Esophagus muscularis mucosa (tissue), 4 donors: ENCODE measurements around the gene FRY. TPM values are rescaled to one million over a fixed set of nuclear protein-coding genes. Genes with fewer than 3 reads are reported as not detected.

Source experiments
- DNase-seq: peaks from one replicate; pipeline ENCODE4 v3.0.0-alpha.2; 2017; ENCODE audit errors: extremely low spot score
- H3K27ac ChIP-seq, 4 donors: fragments of 200-600 bp; sonication (generic); replicated peaks in 1 of 4; 1 replicate in 3 of 4; 2 replicates in 1 of 4; pipeline ENCODE4 v1.5.1; 2016 to 2019; ENCODE audit warnings: mild to moderate bottlenecking in 1 of 4
- H3K27me3 ChIP-seq, 4 donors: fragments of 200-600 bp; sonication (generic); one replicate each; pipeline versions ENCODE4 v1.5.1 to v1.6.0; 2016 to 2019
- H3K36me3 ChIP-seq, 4 donors: fragments of 200-600 bp; sonication (generic); one replicate each; pipeline ENCODE4 v1.5.1; 2016 to 2019
- H3K4me1 ChIP-seq, 4 donors: fragments of 200-600 bp; sonication (generic); one replicate each; pipeline ENCODE4 v1.5.1; 2016 to 2019
- H3K4me3 ChIP-seq, 4 donors: fragments of 200-600 bp; sonication (generic); 1 replicate in 2 of 4; 2 replicates in 2 of 4; pipeline ENCODE4 v1.5.1; 2016 to 2019; ENCODE audit warnings: mild to moderate bottlenecking in 4 of 4, moderate library complexity in 1 of 4
- H3K9me3 ChIP-seq, 4 donors: fragments of 200-600 bp; sonication (generic); 1 replicate in 3 of 4; 2 replicates in 1 of 4; pipeline ENCODE4 v1.5.1; 2016 to 2019
- EP300 ChIP-seq: sonication (generic); formaldehyde crosslinking; IDR thresholded peaks from one replicate; pipeline ENCODE4 v1.6.1; 2017; ENCODE audit warnings: antibody characterized with exemption
- POLR2A ChIP-seq: fragments of 450-650 bp; IDR thresholded peaks from one replicate; pipeline ENCODE4 v1.6.1; 2017; ENCODE audit warnings: antibody characterized with exemption, moderate library complexity, mild to moderate bottlenecking, low read depth
- POLR2AphosphoS5 ChIP-seq, 2 donors: sonication (generic); formaldehyde crosslinking; IDR thresholded peaks; one replicate each; pipeline ENCODE4 v1.6.1; 2017; ENCODE audit warnings: antibody characterized with exemption in 2 of 2
- WGBS: methylation state at CpG from one replicate; pipeline ENCODE4 v1.1.5; 2018; 5-methylcytosine and 5-hydroxymethylcytosine counted together
- intact Hi-C: fragments of 100-400 bp; cut with DNase I; formaldehyde crosslinking; loops from one replicate; pipeline ENCODE4 v1.15.1; 2023
- total RNA-seq, 4 donors: library from RNA; depleted of rRNA; stranded (reverse); fragments of >200 nt; gene quantifications; one replicate each; pipeline versions ENCODE4 v1.1.0 to v1.2.1, GENCODE V29; 2016
- TF ChIP-seq, protein P1 (sequence below), 3 experiments: fragments of 200-600 bp in 2 of 3; fragments of 450-650 bp in 1 of 3; sonication (generic) in 2 of 3; IDR thresholded peaks; one replicate each; pipeline ENCODE4 v1.5.1; 2017 to 2019; ENCODE audit warnings: antibody characterized with exemption in 3 of 3, mild to moderate bottlenecking in 2 of 3, moderate library complexity in 1 of 3

Gene FRY
- total RNA-seq, 4 donors from 2014 or later, result 104 to 276 (median 135) TPM

GRCh38 chr13:32007494-32007893 is 24.1 kb upstream of the FRY start:
- no peaks in the 10 kb centered on the region for H3K36me3 ChIP-seq

GRCh38 chr13:32008518-32009175 is 22.9 kb upstream of the FRY start:
- Histone ChIP-seq H3K4me3 (no peak overlapping the region), H3K9me3 (no peaks in the 10 kb centered on the region), H3K27ac (no peak overlapping the region), H3K4me1 (peaks cover 8 to 20% (median 16%) of the 10 kb centered on the region in 4 donors), H3K36me3 (no peaks in the 10 kb centered on the region), H3K27me3 (no peaks in the 10 kb centered on the region)
- DNase-seq, result no peak
- WGBS, result 95% methylated on average over 6 of the region's 6 CpGs
- TF ChIP-seq POLR2AphosphoS5 (IDR thresholded peaks at IDR 0.05), result no peak
- TF ChIP-seq POLR2A, result no peak
- TF ChIP-seq, protein P1, sequence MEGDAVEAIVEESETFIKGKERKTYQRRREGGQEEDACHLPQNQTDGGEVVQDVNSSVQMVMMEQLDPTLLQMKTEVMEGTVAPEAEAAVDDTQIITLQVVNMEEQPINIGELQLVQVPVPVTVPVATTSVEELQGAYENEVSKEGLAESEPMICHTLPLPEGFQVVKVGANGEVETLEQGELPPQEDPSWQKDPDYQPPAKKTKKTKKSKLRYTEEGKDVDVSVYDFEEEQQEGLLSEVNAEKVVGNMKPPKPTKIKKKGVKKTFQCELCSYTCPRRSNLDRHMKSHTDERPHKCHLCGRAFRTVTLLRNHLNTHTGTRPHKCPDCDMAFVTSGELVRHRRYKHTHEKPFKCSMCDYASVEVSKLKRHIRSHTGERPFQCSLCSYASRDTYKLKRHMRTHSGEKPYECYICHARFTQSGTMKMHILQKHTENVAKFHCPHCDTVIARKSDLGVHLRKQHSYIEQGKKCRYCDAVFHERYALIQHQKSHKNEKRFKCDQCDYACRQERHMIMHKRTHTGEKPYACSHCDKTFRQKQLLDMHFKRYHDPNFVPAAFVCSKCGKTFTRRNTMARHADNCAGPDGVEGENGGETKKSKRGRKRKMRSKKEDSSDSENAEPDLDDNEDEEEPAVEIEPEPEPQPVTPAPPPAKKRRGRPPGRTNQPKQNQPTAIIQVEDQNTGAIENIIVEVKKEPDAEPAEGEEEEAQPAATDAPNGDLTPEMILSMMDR (IDR thresholded peaks at IDR 0.05), result no peak
- TF ChIP-seq EP300, result no peak
- intact Hi-C loops, result no loop called here

More at GRCh38 chr13:32007494-32007893, 24.1 kb upstream of the FRY start:
- Histone ChIP-seq H3K4me3 (no peak overlapping the region), H3K4me1 (peaks cover 8 to 20% (median 16%) of the 10 kb centered on the region in 4 donors), H3K9me3 (no peaks in the 10 kb centered on the region), H3K27me3 (no peaks in the 10 kb centered on the region), H3K27ac (no peak overlapping the region)
- TF ChIP-seq, protein P1 (IDR thresholded peaks at IDR 0.05), result no peak
- TF ChIP-seq EP300, result no peak
- no peak for TF ChIP-seq POLR2A
- TF ChIP-seq POLR2AphosphoS5 (IDR thresholded peaks at IDR 0.05), result no peak
- intact Hi-C loops, result no loop called here
- no peak for DNase-seq

DNA sequence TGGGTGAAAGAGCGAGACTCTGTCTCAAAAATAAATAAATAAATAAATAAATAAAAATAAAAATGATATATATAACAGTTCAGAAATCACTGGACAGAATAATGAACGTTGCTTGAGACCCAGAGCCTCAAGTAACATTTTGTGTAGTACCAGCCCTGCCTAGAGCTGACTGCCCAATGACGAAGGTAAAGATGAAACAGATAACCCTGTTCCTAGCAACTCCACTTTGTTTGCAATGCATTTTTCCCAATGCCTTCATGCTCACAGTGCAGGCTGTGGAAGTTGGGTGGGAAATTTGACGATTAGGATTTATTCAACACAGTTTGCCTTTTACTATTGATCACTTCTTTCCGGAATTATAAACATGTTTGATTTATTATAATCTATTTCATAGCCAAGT is 22.2 kb upstream of the FRY start:
- TF ChIP-seq, protein P1 (IDR thresholded peaks at IDR 0.05), result no peak
- TF ChIP-seq EP300 (no peak), POLR2A (no peak), POLR2AphosphoS5 (IDR thresholded peaks at IDR 0.05) (no peak)
- intact Hi-C loops, result no loop called here
- Histone ChIP-seq H3K36me3 (no peaks in the 10 kb centered on the region), H3K4me3 (no peak overlapping the region), H3K27ac (no peak overlapping the region), H3K4me1 (peaks cover 8 to 20% (median 16%) of the 10 kb centered on the region in 4 donors), H3K9me3 (no peaks in the 10 kb centered on the region), H3K27me3 (no peaks in the 10 kb centered on the region)
- DNase-seq, result no peak
- 74% methylated on average over 5 of the region's 5 CpGs for WGBS

- 24% methylated on average over 3 of the region's 3 CpGs for WGBS
- H3K36me3 ChIP-seq, result no peaks in the 10 kb centered on the region
- peak overlapping the region in 1 of 4 donors; percentile 6 for H3K4me3 ChIP-seq
- H3K27ac ChIP-seq, result peak overlapping the region in 3 of 4 donors; percentile 28 to 37 (median 29)
- intact Hi-C loops, result no loop called here
- no peaks in the 10 kb centered on the region for H3K9me3 ChIP-seq
- H3K4me1 ChIP-seq, result peaks cover under 1 to 20% (median 16%) of the 10 kb centered on the region in 4 donors
- TF ChIP-seq POLR2A, result no peak
- no peak for TF ChIP-seq EP300
- TF ChIP-seq POLR2AphosphoS5 (IDR thresholded peaks at IDR 0.05), result no peak
- TF ChIP-seq, protein P1 (IDR thresholded peaks at IDR 0.05), result no peak
- no peak for DNase-seq
- H3K27me3 ChIP-seq, result no peaks in the 10 kb centered on the region
These were observed 21.4 kb upstream of the FRY start for GRCh38 chr13:32010136-32010535.

DNA sequence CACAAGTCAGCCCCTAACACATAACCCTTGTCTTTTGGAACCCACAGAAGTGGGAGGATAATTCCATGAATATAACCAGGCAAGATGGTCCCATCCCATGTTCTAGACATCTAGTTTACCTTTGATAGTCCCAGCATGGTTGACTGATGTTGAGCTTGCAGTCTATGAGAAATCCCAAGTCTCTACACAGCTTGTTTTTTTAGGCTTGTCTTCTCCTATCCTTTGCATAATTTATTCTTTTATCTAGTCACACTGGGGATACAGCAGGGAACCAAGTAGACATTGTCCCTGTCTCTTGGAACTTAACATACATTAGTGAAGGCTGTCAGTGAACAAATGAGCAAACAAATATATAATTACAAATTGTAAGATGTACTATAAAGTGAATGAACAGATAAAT is 19.6 kb upstream of the FRY start:
- Histone ChIP-seq H3K36me3 (no peaks in the 10 kb centered on the region), H3K27ac (no peak overlapping the region), H3K4me3 (no peak overlapping the region), H3K27me3 (no peaks in the 10 kb centered on the region), H3K4me1 (peaks cover 0 to 20% (median 16%) of the 10 kb centered on the region in 4 donors), H3K9me3 (no peaks in the 10 kb centered on the region)
- intact Hi-C loops, result no loop called here
- no peak for TF ChIP-seq POLR2AphosphoS5 (IDR thresholded peaks at IDR 0.05)
- no peak for TF ChIP-seq POLR2A
- TF ChIP-seq, protein P1 (IDR thresholded peaks at IDR 0.05), result no peak
- no peak for TF ChIP-seq EP300
- DNase-seq, result no peak
